IPS-NIHi11 (cell line): ENCODE results near the gene MOV10.
"Not testable (repeated sequence)": the region's sequence is repeated elsewhere in the genome, so short reads cannot be mapped to it uniquely, and the experiment has no call there.

ENCODE experiments used
- DNase-seq: peaks from one replicate; pipeline ENCODE4 v3.0.0; 2012; ENCODE audit warnings: mixed read lengths, low spot score

MOV10 gene

DNA sequence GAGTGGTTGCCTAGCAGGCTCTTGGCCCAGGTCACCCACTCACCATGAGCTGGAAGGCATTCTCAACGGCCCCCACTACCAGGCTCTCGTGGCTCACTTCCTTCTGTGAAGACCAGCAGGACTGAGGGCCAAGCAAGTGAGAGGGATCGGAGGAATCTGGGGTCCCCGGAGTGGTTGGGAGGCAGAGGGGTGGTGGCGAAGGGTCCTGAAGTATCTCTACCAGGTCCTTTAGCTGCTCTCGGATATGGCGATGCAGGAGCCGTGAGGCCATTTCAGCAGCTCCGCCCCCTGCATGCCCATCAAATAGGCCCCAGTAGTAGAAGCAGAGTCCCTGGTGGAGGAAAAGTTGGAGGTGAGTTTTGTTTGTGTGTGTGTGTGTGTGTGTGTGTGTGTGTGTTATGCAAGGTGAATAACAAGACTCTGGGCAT is 38.3 kb downstream of the MOV10 start:
- DNase-seq: no peak

GRCh38 chr1:112713466-112714312 is 39.2 kb downstream of the MOV10 start:
- no peak for DNase-seq

DNA sequence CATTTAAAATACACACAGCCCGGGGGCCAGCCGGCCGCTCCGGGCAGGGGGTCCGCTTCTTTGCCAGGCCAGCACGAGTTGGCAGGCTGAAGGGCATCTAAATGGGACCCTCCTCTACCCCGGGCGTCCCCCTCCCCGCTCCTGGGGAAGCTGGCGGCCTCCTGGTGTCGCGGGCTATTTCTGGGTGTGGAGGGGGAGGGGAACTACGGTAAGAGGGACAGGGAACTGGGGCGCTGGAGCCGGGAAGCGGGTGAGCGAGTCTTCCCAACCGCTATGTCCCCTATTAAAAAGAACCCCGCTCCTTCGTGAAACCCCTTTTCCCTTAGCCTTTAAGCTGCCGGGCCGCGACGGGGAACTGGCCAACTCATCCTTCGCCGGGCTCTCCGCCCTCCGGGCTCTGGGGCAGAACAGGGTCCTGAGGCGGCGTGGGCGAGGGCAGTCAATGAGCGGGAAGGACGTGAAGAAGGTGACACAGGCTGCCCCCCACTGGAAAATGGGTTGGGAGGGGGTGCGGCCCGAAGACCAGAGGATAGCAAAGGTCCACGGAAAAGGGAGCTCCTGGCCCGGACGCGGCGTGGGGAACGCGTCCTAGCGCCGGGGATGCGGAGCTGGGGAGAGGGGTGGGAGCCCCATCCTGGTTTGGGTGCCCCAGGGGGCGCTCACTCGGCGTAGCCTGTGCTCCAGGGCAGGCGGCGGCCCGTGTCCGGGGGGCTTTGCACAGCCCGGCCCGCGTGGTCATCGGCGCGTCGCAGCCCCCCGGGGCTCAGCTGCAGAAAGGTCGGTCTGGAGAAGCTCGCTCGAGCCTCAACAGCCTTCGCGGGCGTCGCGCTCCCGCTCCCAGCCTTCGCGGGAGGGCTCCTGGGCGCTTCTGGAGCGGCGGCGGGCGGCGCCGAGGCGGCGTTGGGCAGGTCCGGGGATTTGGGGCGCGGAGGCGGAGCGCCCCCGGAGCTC is 40.1 kb downstream of the MOV10 start:
- DNase-seq: no peak

- DNase-seq: peak; percentile 97
These were observed 41.0 kb downstream of the MOV10 start, which contains the start of gene PPM1J for GRCh38 chr1:112715264-112716053. PPM1J (minus strand) TSS chr1:112715332; CDS start chr1:112715301, 31 bp downstream.

GRCh38 chr1:112716133-112716720 is 41.8 kb downstream of the MOV10 start:
- DNase-seq: peak; percentile 80

DNA sequence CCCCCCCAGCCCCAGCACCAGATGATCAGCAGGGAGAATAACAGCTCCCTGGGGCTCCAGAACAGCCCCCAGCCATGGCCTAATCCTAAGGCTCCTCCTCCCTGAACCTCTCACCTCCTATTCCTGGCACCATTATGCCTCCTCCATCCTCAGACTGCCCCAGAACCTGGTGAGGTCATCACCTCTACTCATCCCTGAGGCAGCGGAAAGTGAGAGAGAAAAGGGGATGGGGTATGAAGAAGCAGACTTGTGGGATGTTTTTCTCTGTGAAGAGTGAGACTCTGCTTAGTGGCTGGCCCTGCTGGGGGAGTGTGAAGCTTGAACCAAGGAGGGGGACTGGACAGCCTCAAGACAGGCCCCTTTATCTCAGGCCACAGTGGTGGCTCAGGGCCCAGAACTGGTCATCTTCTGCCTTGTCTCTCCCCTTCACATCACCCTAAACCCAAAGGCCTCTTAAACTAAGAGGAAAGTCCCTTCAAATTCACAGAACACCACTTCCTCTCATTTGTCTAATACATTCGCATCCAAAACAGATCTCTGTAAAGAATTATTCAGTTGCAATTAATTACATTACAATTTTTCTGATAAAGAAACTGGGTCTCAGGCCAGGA is 42.9 kb downstream of the MOV10 start:
- DNase-seq: no peak

DNA sequence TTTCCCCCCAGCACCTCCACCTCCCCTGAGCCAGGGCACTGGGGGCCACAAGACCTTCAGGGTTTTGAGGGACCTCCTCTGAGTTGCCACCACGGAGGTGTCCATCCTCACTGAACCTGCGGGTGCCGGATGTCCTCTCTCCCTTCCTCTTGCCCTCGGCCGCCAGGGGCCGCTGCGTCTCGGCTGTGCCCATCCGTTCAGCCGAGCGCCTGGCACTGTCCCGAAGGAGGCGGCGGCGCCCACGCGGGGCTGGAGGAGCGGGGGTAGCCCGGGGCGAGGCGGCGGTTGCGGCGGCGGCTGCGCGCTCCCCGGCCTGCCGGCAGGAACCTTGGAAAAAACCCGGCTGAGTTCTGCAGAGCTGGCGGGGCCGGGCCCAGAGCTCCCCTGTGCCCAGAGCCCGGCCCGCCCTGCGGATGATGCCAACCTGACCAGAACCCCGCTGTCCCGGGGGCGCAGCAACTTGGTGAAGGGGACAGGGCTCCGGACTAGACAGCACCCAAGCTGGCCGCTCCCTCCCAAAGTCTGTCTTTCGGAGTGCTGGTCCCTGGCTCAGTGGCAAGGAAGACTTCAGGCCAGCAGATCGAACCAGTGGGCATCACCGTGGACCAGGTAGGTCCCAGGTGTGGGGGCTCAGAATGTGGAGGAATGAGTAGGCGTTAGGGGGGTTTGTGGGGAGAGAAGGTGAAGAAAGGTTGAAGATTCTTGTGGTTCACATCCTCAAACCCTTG is 44.4 kb downstream of the MOV10 start:
- peak; percentile 83 for DNase-seq

- no peak for DNase-seq
These were observed 45.2 kb downstream of the MOV10 start for GRCh38 chr1:112719706-112720105.

DNA sequence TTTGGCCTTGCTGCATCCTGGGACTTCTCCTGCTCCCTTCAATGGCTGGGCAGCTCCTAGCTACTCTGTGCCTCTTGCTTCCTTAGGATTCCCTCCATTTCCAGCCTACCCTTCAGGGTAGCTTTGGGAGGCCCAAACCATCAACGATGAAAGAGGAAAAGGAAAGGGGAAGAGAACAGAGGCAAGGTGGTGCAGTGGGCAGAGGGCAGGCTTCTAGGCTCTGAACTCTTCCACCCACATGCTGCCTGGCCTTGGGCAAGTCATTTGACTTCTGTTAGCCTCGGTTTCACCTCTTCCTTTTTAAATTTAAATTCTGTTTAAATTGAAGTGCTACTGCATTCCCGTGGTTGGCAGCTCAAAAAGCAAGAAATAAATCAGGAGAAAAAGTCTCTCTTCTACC is 46.3 kb downstream of the MOV10 start:
- DNase-seq: no peak

GRCh38 chr1:112721294-112721693 is 46.8 kb downstream of the MOV10 start:
- not testable (repeated sequence) for DNase-seq

DNA sequence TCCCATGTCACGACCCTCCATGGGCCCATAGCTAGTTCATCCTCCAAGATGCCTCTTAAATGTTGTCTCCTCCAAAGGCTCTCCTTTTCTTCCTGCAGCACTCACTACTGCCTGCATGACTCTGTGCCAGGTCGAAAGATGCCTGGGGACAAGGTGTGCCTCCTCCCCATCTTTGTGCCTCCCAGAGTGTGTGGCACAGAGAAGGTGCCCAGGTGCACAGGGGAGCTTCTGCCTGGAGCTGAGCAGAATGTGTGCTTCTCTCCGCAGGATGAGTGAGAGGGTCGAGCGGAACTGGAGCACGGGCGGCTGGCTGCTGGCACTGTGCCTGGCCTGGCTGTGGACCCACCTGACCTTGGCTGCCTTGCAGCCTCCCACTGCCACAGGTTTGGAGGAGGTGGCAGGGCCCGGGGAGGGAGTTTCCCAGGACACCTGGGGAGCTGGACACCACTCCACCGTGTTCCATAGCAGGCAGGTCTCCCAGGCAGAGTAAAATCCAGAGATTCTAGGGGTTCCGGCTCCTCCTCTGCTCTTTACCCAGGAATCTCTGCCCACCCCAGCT is 47.6 kb downstream of the MOV10 start:
- no peak for DNase-seq

DNA sequence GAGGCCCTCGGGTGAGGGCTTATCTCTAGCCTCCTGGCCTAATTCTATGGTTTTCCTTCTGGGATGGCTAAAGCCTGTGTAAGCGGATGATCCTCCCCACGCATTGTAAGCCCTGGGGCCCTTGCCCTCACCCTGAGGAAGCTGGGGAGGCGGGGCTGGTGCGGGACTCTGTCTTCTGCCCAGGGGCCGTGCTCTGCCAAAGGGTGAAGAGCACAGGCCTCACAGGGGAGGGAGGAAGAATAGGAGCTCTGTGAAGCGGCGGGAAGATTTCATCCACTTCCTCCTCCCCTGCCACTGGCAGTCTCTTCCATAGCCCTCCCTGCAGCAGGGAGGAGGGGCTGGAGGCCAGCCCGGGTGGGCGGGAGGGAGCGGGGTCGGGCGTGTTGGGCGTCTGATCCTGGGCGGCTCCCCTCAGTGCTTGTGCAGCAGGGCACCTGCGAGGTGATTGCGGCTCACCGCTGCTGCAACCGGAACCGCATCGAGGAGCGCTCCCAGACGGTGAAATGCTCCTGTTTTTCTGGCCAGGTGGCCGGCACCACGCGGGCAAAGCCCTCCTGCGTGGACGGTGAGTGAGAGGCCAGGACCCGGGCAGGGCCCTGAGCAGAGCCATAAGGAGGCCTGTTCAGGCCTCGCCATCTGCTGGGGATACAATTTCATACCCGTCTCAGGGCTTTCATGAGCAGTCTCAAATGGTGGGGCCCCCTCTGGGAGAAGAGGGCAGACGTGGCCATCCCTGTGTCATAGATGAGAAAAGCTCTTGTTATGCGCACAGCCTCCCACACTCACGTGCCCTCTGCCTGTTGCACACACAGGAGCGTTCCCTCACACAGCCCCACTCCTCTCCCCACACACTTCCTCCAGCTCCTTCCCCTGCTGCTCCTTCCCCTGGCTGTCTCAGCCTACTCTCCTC is 48.4 kb downstream of the MOV10 start:
- peak; percentile 58 for DNase-seq

DNA sequence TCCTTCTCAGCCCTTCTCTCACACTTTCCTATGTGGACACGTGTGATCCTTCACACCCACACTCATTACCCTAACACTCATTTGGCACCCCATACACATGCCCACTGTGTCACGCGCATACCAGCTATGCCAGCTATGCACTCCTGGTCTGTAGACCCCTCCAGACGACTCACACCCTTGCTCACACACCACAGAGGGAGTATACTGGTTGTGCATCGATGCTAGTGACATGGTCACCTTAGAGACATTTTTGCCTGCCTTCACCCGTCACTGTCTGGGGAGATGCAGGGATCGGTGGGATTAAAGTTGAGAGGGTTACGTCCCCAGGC is 49.0 kb downstream of the MOV10 start:
- no peak for DNase-seq

- not testable (repeated sequence) for DNase-seq
These were observed 49.8 kb downstream of the MOV10 start for GRCh38 chr1:112724240-112724639.

DNA sequence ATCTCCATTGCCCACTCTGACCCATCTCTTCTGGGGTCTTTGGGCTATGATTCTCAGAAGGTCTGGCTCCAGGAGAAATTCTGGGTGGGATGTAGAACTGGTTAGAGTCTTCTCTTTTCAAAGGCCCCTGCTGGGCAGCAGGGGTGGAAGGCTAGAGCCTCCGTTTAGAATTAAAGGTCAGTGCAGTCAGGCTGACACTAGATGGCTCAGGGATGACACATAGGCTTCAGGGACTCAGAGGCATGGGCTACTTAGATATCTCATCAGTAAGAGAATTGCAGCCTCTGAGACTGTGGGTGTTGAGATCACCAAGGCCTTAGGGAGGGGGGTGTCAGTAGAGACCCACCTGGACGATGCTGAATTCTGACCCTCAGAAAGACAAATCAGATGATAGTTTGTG is 53.3 kb downstream of the MOV10 start:
- no peak for DNase-seq

DNA sequence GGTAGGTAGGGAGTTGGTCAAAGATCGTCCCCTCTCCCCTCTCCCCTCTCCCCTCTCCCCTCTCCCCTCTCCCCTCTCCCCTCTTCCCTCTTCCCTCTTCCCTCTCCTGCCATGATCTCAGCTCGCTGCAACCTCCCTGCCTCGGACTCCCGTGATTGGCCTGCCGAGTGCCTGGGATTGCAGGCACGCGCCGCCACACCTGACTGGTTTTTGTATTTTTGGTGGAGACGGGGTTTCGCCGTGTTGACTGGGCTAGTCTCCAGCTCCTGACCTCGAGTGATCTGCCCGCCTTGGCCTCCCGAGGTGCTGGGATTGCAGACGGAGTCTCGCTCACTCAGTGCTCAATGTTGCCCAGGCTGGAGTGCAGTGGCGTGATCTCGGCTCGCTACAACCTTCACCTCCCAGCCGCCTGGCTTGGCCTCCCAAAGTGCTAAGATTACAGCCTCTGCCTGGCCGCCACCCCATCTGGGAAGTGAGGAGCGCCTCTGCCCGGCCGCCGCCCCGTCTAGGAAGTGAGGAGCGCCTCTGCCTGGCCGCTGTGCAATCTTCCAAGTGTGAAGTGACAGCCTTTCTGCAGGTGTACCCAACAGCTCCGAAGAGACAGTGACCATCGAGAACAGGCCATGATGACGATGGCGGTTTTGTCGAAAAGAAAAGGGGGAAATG is 54.0 kb downstream of the MOV10 start:
- DNase-seq: not testable (repeated sequence)

GRCh38 chr1:112729011-112729410 is 54.6 kb downstream of the MOV10 start:
- not testable (repeated sequence) for DNase-seq

GRCh38 chr1:112729909-112730308 is 55.5 kb downstream of the MOV10 start:
- DNase-seq: no peak

DNA sequence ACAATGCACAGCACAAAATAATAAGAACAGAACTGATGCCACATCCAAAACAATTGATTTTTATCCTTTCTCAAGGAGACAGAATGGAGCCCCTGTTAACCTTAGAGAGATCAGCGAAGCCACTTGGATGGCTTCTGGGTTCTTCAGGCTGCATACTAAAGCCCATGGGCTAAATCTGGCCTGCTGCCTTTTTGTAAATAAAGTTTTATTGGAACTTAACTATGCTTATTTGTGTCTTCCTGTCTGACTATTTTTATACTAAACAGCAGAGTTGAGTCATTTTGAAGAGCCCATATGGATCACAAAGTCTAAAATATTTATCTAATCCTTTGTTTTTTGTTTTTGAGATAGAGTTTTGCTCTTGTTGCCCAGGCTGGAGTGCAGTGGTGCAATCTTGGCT is 57.0 kb downstream of the MOV10 start:
- DNase-seq: no peak
